ENCODE results near the gene RPS27. TPM values are rescaled to one million over a fixed set of nuclear protein-coding genes. Genes with fewer than 3 reads are reported as not detected.

Gene RPS27
- total and polyA plus RNA-seq, 2 of the 13 experiments (the other 11 are each of a cell fraction or from before 2014, with no cell fraction given): 3,737 to 9,964 TPM

- TF ChIP-seq, protein P1, sequence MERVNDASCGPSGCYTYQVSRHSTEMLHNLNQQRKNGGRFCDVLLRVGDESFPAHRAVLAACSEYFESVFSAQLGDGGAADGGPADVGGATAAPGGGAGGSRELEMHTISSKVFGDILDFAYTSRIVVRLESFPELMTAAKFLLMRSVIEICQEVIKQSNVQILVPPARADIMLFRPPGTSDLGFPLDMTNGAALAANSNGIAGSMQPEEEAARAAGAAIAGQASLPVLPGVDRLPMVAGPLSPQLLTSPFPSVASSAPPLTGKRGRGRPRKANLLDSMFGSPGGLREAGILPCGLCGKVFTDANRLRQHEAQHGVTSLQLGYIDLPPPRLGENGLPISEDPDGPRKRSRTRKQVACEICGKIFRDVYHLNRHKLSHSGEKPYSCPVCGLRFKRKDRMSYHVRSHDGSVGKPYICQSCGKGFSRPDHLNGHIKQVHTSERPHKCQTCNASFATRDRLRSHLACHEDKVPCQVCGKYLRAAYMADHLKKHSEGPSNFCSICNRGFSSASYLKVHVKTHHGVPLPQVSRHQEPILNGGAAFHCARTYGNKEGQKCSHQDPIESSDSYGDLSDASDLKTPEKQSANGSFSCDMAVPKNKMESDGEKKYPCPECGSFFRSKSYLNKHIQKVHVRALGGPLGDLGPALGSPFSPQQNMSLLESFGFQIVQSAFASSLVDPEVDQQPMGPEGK (CRISPR knock-in tag; IDR thresholded peaks at IDR 0.05): peak; percentile 86
- TF ChIP-seq CCAR2 (optimal IDR thresholded peaks at IDR 0.05; ENCODE audit: low read depth, low read length) (no peak), NONO (IDR thresholded peaks at IDR 0.05) (no peak), NONO (CRISPR knock-in tag; conservative IDR thresholded peaks at IDR 0.05) (peak; percentile 55), KAT7 (CRISPR knock-in tag; IDR thresholded peaks at IDR 0.05; ENCODE audit: borderline replicate concordance) (no peak), STAG1 (CRISPR knock-in tag; IDR thresholded peaks at IDR 0.05) (no peak), PPARG (CRISPR knock-in tag; conservative IDR thresholded peaks at IDR 0.05) (no peak), ELF3 (CRISPR knock-in tag; IDR thresholded peaks at IDR 0.05) (peak; percentile 45; the same call in 1 of the 2 replicates), IKZF5 (CRISPR knock-in tag; IDR thresholded peaks at IDR 0.05) (no peak), U2AF2 (IDR thresholded peaks at IDR 0.05; ENCODE audit: low read depth, low read length) (no peak), ARNT (IDR thresholded peaks at IDR 0.05) (no peak), FOXO4 (CRISPR knock-in tag; conservative IDR thresholded peaks at IDR 0.05) (no peak), NR1H2 (CRISPR knock-in tag; IDR thresholded peaks at IDR 0.05; ENCODE audit: borderline replicate concordance, low read depth) (no peak)
- TF ChIP-seq, protein P2, sequence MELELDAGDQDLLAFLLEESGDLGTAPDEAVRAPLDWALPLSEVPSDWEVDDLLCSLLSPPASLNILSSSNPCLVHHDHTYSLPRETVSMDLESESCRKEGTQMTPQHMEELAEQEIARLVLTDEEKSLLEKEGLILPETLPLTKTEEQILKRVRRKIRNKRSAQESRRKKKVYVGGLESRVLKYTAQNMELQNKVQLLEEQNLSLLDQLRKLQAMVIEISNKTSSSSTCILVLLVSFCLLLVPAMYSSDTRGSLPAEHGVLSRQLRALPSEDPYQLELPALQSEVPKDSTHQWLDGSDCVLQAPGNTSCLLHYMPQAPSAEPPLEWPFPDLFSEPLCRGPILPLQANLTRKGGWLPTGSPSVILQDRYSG (CRISPR knock-in tag; IDR thresholded peaks at IDR 0.05): no peak
- TF ChIP-seq, protein P3, sequence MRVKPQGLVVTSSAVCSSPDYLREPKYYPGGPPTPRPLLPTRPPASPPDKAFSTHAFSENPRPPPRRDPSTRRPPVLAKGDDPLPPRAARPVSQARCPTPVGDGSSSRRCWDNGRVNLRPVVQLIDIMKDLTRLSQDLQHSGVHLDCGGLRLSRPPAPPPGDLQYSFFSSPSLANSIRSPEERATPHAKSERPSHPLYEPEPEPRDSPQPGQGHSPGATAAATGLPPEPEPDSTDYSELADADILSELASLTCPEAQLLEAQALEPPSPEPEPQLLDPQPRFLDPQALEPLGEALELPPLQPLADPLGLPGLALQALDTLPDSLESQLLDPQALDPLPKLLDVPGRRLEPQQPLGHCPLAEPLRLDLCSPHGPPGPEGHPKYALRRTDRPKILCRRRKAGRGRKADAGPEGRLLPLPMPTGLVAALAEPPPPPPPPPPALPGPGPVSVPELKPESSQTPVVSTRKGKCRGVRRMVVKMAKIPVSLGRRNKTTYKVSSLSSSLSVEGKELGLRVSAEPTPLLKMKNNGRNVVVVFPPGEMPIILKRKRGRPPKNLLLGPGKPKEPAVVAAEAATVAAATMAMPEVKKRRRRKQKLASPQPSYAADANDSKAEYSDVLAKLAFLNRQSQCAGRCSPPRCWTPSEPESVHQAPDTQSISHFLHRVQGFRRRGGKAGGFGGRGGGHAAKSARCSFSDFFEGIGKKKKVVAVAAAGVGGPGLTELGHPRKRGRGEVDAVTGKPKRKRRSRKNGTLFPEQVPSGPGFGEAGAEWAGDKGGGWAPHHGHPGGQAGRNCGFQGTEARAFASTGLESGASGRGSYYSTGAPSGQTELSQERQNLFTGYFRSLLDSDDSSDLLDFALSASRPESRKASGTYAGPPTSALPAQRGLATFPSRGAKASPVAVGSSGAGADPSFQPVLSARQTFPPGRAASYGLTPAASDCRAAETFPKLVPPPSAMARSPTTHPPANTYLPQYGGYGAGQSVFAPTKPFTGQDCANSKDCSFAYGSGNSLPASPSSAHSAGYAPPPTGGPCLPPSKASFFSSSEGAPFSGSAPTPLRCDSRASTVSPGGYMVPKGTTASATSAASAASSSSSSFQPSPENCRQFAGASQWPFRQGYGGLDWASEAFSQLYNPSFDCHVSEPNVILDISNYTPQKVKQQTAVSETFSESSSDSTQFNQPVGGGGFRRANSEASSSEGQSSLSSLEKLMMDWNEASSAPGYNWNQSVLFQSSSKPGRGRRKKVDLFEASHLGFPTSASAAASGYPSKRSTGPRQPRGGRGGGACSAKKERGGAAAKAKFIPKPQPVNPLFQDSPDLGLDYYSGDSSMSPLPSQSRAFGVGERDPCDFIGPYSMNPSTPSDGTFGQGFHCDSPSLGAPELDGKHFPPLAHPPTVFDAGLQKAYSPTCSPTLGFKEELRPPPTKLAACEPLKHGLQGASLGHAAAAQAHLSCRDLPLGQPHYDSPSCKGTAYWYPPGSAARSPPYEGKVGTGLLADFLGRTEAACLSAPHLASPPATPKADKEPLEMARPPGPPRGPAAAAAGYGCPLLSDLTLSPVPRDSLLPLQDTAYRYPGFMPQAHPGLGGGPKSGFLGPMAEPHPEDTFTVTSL (CRISPR knock-in tag; IDR thresholded peaks at IDR 0.05; ENCODE audit: borderline replicate concordance): no peak
- TF ChIP-seq, protein P4, sequence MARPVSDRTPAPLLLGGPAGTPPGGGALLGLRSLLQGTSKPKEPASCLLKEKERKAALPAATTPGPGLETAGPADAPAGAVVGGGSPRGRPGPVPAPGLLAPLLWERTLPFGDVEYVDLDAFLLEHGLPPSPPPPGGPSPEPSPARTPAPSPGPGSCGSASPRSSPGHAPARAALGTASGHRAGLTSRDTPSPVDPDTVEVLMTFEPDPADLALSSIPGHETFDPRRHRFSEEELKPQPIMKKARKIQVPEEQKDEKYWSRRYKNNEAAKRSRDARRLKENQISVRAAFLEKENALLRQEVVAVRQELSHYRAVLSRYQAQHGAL (CRISPR knock-in tag; IDR thresholded peaks at IDR 0.05; ENCODE audit: not compliant biosample characterization): peak; percentile 62
Measured at GRCh38 chr1:153963030-153963849, 27.3 kb upstream of the RPS27 start, which contains the start of gene SLC39A1 (continued).
